Measurements from ENCODE around the gene NAALADL1. TPM values are rescaled to one million over a fixed set of nuclear protein-coding genes. Genes with fewer than 3 reads are reported as not detected.

NAALADL1 gene
- total and polyA plus RNA-seq, 2 of the 4 experiments (the other 2 are of a cell fraction), result 3.8 to 5.8 TPM

DNA sequence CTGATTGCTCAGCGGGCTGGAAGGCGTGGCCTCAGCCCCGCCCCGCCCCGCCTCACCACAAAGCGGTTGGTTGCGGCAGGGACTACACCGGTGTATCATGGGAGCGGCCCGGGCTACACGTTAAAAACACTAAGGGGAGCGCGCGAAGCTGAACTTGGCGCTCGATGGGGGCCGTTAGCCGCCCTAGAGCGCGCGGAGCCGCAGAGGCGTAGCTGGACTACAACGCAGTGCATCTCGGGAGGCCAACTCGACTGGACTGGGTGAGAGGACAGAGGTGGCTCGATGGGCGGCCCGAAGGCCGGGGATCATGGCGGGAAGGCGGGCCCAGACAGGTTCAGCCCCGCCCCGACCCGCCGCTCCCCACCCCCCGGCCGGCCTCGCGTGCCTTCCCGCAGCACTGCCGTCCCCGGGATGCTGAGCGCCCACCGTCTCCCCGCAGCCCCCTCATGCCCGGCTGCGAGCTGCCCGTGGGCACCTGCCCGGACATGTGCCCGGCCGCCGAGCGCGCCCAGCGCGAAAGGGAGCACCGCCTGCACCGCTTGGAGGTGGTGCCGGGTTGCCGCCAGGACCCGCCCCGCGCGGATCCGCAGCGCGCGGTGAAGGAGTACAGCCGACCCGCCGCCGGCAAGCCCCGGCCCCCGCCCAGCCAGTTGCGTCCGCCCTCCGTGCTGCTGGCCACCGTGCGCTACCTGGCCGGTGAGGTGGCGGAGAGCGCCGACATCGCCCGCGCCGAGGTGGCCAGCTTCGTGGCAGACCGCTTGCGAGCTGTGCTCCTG lies 17.3 kb downstream of the NAALADL1 start, which contains the start of gene SAC3D1:
SAC3D1 (plus strand) TSS at position 364 of the 776 bp plus-strand sequence; CDS start at position 447, 83 bp downstream.
- H3K4me2 ChIP-seq (ENCODE audit: low read depth, low read length), result peak within 1 kb of the TSS; percentile 70
- peak within 1 kb of the TSS; percentile 8 to 90 for H4K8ac ChIP-seq (ENCODE audit: low read depth in 2 of 2, low read length in 2 of 2)
- H3K27me3 ChIP-seq (ENCODE audit: control insufficient read depth, insufficient read depth, low read length), result no peaks in the 10 kb centered on the region
- ChIA-PET CTCF (interaction anchor here (1.0 to 1.4 kb wide), 2 partner anchors 18 to 72 kb away, joined by 3 read pairs; partner anchors contain the start of gene NAALADL1), POLR2A (ENCODE audit: unreplicated experiment) (interaction anchor here (0.6 kb wide), 1 partner anchor 13 kb away, joined by 3 read pairs; no protein-coding TSS in a partner anchor)
- H3K23ac ChIP-seq (ENCODE audit: low read depth, low read length), result peak within 1 kb of the TSS; percentile 92
- H2BK20ac ChIP-seq (ENCODE audit: low read depth, low read length), result no peak within 1 kb of the TSS
- peak within 1 kb of the TSS; percentile 76 for H4K5ac ChIP-seq (ENCODE audit: low read depth, low read length)
- peak within 1 kb of the TSS; percentile 22; the same call in 1 of the 2 replicates for H4K91ac ChIP-seq (ENCODE audit: insufficient read depth, low read depth, low read length)
- H3K56ac ChIP-seq (ENCODE audit: extremely low read depth, insufficient read depth, low read length), result no peak within 1 kb of the TSS
- no peak within 1 kb of the TSS for H2BK15ac ChIP-seq (ENCODE audit: low read depth, low read length)
- dilution Hi-C loops (cut with HindIII; ENCODE audit: low sequenced_read_pairs, unreplicated experiment) (no loop called here), intact Hi-C loops (cut with micrococcal nuclease) (loop anchor here (1.0 to 2.0 kb wide), 2 partner anchors 14 to 44 kb away; partner anchors contain the start of genes CDCA5, SNX15 and ZFPL1), in situ Hi-C loops (cut with MboI; ENCODE audit: low sequenced_read_pairs) (no loop called here)
- no peaks in the 10 kb centered on the region for H3K9me3 ChIP-seq (ENCODE audit: control insufficient read depth, insufficient read depth, low read length)
- H3K14ac ChIP-seq (replicated peaks; ENCODE audit: low read depth, low read length), result peak within 1 kb of the TSS; percentile 67
- peak within 1 kb of the TSS; percentile 89 for H3K27ac ChIP-seq (ENCODE audit: insufficient read depth, low read length)
- H3K9ac ChIP-seq (ENCODE audit: low read depth, low read length), result peak within 1 kb of the TSS; percentile 70
- H3K4ac ChIP-seq (ENCODE audit: low read depth, low read length), result peak within 1 kb of the TSS; percentile 80
- peak within 1 kb of the TSS; percentile 61 for H2AK5ac ChIP-seq (ENCODE audit: low read depth, low read length)
- 0 out of 2 replicates have a peak within 1 kb of the TSS, but pooled peaks have one; percentile 33 for H3K18ac ChIP-seq (ENCODE audit: low read depth, low read length)
- 0% methylated on average over 50 of the region's 91 CpGs; no CpG with 5 or more reads in 1 of the 2 experiments for WGBS, 2 experiments (ENCODE audit: extremely low coverage in 2 of 2, insufficient read length in 1 of 2)
- peak within 1 kb of the TSS; percentile 98 for H2AFZ ChIP-seq (replicated peaks; ENCODE audit: low read length, poor library complexity)
- peak within 1 kb of the TSS; percentile 94 for H3K4me3 ChIP-seq (ENCODE audit: insufficient read depth, low read depth, low read length)
- peak within 1 kb of the TSS; percentile 83 for H2AK9ac ChIP-seq (replicated peaks; ENCODE audit: low read depth, low read length, poor library complexity)
- no peak for TF ChIP-seq RFX5 (IDR thresholded peaks at IDR 0.05; ENCODE audit: low read depth, low read length)
- TF ChIP-seq, protein P1, sequence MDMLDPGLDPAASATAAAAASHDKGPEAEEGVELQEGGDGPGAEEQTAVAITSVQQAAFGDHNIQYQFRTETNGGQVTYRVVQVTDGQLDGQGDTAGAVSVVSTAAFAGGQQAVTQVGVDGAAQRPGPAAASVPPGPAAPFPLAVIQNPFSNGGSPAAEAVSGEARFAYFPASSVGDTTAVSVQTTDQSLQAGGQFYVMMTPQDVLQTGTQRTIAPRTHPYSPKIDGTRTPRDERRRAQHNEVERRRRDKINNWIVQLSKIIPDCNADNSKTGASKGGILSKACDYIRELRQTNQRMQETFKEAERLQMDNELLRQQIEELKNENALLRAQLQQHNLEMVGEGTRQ (IDR thresholded peaks at IDR 0.05; ENCODE audit: low read depth, low read length), result peak; percentile 3; the same call in 1 of the 2 replicates
- H2BK120ac ChIP-seq (ENCODE audit: low read depth, low read length), result peak within 1 kb of the TSS; percentile 72
- peaks cover 17 to 37% of the 10 kb centered on the region in 2 experiments for H3K79me1 ChIP-seq (ENCODE audit: low read depth in 1 of 2, low read length in 2 of 2)
- DNase-seq, result peak; percentile 93
- H3K36me3 ChIP-seq (ENCODE audit: control insufficient read depth, insufficient read depth, low read length), result peaks cover 18% of the 10 kb centered on the region
- no TSS peak for BruUV-seq (replicated peaks)
- H2BK5ac ChIP-seq (ENCODE audit: low read depth, low read length, poor library complexity, severe bottlenecking), result peak within 1 kb of the TSS; percentile 91
- peaks cover 10% of the 10 kb centered on the region; the same call in 1 of the 2 replicates for H3K9me1 ChIP-seq (ENCODE audit: insufficient read depth, low read length)
- peaks cover 5% of the 10 kb centered on the region; the same call in 1 of the 2 replicates for H4K20me1 ChIP-seq (ENCODE audit: insufficient read depth, low read length)
- no peaks in the 10 kb centered on the region for H3K4me1 ChIP-seq (ENCODE audit: control insufficient read depth, insufficient read depth, low read length)
- peak; percentile 96 for ATAC-seq (ENCODE audit: low read depth)
